ENCODE data around the gene SNAPC2.
"Not testable (repeated sequence)": the region's sequence is repeated elsewhere in the genome, so short reads cannot be mapped to it uniquely, and the experiment has no call there.

Gene SNAPC2

DNA sequence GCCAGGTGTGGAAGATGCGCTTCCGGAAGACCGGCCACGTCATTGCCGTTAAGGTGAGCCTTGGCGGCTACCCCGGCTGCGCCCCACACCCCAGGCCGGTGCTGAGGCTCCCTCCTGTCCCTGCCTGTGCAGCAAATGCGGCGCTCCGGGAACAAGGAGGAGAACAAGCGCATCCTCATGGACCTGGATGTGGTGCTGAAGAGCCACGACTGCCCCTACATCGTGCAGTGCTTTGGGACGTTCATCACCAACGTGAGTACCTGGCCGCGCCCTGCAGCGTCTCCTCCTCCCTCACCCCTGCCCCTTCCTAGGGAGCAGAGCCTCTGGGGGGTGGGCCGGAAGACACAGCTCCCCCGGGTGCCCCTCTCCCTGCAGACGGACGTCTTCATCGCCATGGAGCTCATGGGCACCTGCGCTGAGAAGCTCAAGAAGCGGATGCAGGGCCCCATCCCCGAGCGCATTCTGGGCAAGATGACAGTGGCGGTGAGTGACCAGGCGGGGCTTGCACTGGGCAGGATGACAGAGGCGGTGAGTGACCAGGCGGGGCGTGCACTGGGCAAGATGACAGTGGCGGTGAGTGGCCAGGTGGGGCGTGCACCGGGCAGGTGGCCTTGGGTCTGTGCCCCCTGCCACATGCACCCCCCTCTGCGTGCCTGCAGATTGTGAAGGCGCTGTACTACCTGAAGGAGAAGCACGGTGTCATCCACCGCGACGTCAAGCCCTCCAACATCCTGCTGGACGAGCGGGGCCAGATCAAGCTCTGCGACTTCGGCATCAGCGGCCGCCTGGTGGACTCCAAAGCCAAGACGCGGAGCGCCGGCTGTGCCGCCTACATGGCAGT, 9.6 kb upstream of the SNAPC2 start:
- no peak for DNase-seq

DNA sequence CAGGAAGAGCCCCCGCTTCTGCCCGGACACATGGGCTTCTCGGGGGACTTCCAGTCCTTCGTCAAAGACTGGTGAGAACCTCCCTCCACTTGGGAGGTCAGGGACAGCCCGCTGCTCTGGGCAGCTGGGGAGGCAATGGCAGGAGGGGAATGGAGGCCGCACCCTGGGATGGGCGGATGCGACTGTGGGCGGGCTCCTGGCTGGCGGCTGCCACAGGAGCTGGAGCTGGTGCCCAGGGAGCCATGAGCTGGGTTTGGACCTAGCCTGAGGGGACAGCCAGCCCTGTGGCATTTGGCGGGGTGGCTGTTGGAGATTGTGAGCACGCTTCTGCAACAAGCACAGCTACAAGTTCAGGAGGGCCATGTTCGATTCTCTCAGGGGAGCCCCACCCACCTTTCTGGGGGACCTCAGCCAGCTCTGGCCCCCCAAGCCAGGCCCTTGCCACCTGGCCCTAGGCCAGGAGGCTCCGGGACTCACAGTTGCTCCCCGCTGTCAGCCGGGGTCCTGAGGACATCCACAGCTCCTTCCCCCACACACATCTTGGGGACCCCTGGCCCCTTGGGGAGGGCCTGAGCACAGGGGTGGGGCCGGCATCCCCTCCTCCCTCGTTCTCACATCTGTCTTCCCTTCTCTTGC, 8.5 kb upstream of the SNAPC2 start:
- DNase-seq: no peak

DNA sequence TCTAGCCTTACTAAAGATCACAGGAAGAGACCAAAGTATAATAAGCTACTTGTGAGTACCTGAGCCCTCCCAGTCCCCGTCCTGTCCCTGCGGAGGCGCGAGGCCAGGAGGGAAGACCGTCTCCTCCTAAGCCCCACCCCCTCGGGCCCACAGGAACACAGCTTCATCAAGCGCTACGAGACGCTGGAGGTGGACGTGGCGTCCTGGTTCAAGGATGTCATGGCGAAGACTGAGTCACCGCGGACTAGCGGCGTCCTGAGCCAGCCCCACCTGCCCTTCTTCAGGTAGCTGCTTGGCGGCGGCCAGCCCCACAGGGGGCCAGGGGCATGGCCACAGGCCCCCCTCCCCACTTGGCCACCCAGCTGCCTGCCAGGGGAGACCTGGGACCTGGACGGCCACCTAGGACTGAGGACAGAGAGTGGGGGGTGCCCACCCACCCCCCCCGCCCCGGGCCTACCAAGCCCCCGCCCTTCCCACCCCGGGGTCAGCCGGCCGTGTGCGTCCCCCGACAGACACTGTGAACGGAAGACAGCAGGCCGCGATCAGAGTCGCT, 7.9 kb upstream of the SNAPC2 start:
- DNase-seq: no peak

DNA sequence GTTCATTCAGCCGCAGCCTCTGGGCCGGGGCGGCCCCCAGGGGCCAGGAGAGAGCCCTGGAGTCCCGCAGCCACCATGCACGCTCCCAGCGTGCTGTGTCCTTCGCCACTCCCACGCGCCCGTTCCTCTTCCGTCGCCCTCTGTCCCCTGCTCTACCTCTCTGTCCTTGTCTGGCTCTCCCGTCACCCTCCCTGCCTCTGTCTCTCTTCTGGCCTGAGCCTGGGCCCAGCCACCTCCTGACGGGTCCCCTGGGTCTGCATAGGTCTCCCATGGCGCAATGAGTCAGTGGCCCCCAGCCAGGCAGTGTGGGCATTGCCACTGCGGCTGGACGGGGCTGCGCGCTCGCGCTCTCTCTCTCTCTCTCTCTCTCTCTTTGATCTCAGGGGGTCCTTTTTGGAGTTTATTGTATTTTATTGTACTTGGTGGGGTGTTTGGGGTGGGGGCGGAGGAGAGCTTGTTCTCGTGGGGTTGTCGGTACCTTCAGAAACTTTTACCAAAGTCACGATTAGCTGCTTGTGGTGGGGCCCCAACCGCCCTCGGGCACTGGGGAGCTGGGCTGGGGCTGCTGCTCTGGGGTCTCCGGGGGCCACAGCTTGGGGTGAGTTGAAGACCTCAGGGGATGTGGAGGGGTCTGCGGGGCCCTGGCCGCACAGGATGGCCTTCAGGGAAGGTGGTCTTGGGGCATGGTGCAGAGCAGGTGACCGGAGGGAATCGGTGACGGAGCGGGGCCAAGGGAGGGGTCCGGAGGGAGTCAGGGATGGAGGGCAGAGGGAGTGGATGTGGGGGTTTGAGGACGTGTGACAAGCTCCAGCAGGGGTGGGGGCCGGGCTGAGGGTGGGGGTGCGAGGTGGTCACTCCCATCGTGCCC, 7.2 kb upstream of the SNAPC2 start:
- no peak for DNase-seq

DNA sequence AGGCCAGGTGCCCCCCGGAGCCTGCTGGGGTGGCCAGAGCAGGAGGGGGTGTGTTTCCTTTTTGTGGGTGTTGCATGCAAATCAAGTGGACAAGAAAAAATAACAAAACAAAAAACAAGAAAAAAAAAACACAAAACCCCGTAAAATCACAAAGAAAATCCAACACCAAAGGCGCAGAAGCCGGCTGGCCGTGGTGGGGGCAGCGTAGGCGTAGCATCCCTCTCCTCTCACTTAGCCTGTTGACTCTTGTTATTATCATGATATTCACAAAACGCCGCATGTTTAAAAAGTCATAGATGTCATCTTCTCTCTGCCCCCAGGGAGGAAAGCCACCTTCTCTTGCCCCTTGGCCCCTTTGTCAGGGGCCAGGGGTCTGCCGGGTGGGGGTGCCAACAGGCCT, 6.5 kb upstream of the SNAPC2 start:
- no peak for DNase-seq

DNA sequence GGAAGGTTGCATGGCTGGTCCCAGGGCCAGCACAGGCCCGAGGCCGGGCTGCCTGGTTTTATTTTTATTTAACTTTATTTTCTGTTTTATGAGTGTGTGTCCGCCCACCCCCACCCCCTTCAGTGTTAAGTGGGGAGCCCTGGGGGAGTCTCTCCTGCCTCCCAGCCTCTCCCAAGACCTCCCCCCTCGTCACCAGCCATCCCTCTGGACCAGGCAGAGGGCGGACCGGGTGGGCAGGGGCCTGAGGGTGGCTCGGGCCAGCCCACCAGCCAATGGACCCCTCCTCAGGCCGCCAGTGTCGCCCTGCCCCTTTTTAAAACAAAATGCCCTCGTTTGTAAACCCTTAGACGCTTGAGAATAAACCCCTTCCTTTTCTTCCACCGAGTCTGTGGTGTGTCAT, 6.0 kb upstream of the SNAPC2 start:
- DNase-seq: no peak

DNA sequence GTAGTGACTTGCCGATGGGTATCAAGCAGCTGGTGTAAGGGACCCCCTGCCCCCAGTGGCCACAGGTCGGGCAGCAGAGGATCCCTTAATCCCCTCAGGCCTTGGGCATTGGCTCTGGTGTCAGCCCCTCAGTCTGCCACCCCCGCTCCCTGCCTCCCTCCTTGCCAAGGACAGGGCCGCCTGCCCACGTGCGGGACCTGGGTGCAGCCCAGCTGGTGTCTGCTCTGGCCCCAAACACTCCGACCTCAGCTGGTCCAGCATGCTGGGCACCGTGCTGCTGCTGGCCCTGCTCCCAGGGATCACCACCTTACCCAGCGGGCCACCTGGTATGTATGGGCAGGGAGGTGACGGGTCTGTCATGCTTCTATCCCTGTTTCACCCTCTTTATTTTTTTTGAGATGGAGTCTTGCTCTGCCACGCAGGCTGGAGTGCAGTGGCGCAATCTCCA, 5.5 kb upstream of the SNAPC2 start, which contains the start of gene TGFBR3L:
TSS of gene TGFBR3L (plus strand) at position 233 of the 448 bp plus-strand sequence.
- no peak for DNase-seq

DNA sequence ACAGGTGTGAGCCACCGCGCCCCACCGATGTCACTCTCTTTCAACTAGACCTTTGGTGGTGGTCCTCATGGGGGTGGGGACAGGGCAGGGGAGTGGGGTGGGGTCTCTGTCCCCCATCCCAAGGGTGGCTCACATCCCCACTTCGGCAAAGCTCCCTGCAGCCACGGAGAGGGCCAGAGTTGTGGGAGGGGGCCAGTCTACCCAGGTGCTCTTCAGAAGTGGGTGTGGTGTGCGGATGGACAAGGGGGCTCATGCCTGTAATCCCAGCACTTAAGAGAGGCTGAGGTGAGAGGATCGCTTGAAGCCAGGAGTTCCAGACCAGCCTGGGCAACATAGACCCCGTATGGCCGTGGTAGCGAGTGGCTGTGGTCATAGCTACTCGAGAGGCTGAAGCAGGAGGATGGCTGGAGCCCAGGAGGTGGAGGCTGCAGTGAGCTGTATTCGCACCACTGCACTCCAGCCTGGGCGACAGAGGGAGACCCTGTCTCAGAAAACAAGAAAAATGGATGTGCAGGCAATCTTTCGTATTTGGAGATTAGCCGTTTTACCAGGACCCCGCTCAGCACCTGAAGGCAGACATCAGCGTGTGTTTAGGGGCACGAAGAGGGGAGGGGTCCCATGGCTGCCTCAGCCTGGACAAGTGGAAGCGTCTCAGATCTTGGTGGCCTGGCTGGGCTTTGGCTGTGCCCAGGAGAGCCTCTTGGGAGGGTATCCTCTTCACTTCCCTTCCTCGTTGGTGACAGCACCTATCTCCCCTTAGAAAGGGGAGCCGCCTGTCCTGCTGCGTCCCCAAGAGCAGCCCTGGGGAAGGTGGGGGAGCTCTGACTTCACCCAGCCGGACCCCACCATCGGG, 4.7 kb upstream of the SNAPC2 start:
- no peak for DNase-seq

DNA sequence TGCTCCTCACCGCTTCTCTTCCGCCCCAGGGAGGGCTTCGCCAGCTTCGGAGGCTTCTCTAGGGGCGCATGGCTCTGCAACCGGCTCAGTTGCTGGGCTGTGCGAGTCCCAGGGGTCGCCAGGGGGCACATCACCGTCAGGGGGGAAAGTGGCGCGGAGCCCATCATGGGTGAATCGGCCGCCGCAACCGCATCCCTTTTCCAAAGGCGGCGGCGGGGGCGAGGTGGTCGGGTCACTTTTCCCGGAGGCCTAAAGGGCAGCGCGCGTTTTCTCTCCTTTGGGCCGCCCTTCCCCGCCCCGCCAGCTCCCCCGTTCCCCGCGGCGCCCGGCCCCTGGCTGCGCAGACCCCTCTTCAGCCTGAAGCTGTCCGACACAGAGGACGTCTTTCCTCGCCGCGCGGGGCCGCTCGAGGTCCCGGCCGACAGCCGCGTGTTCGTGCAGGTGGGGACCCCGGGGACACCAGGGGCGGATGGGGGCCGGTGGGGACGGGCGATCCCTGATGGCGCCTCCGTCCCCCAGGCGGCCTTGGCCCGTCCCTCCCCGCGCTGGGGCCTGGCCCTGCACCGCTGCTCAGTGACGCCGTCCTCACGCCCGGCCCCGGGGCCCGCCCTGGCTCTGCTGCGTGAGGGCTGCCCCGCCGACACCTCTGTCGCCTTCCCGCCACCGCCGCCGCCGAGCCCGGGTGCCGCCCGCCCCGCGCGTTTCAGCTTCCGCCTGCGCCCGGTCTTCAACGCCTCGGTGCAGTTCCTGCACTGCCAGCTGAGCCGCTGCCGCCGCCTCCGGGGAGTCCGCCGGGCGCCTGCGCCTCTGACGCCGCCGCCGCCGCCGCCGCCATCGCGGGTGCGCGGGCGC, 3.8 kb upstream of the SNAPC2 start:
- DNase-seq: peak; percentile 55

DNA sequence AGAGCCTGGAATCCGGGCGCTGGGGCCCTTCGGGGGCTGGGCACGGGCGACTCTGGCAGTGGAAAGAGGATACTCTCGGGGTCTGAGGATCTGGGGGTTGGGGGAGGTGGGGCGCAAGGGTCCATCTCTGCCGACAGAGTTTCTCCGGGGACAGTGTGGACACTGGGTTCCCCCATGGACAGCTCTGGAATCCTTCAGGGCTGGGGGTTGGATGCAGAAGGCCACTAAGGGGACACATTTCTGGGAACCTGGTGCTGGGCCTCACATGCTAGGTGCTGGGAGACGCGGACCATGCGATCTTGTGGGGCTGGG, 3.2 kb upstream of the SNAPC2 start:
- no peak for DNase-seq

DNA sequence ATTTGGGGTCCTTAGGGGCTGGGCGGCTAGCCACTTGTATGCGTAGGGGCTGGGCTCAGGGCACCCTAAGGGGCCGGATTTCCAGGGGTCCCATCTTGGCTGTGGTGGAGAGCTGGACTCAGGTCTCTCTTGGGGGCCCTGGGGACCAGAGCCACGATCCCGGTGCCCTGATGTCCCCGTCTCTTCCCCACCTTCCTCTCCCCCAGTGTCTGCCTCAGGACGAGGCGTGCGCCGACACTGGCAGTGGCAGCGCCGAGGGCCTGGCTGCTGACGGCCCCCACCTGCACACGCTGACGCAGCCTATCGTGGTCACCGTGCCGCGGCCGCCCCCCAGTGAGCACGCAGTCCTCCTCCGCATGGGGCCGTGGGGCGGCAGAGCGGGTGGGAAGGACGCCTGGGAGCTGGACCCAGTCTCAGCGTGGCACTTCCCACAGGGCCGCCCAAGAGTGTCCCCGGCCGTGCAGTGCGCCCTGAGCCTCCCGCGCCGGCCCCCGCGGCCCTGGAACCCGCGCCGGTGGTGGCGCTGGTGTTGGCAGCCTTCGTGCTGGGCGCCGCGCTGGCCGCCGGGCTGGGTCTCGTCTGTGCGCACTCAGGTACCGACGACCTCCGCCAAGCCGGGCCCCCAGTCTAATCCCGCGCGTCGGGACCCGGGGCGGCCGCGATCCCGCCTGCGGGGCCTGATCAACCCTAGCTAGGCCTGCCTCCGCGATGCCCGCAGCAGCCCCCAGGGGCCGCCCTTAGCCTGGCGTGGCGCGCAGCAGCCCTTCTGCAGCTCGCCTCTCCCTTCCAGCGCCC, 2.7 kb upstream of the SNAPC2 start:
- DNase-seq: peak; percentile 46

DNA sequence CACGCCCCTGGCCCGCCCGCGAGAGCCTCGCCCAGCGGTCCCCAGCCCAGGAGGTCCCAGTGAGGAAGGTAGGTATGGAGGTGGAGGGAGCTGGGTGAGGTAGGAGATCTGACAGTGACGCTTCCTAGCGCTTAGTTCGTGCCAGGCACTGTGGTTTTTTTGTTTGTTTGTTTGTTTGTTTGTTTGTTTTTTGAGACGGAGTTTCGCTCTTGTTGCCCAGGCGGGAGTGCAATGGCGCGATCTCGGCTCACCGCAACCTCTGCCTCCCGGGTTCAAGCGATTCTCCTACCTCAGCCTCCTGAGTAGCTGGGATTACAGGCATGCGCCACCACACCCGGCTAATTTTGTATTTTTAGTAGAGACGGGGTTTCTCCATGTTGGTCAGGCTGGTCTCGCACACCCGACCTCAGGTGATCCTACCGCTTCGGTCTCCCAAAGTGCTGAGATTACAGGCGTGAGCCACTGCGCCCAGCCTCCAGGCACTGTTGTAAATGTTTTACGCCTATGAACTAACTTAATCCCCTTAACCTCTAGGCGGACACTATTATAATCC, 2.0 kb upstream of the SNAPC2 start:
- not testable (repeated sequence) for DNase-seq

DNA sequence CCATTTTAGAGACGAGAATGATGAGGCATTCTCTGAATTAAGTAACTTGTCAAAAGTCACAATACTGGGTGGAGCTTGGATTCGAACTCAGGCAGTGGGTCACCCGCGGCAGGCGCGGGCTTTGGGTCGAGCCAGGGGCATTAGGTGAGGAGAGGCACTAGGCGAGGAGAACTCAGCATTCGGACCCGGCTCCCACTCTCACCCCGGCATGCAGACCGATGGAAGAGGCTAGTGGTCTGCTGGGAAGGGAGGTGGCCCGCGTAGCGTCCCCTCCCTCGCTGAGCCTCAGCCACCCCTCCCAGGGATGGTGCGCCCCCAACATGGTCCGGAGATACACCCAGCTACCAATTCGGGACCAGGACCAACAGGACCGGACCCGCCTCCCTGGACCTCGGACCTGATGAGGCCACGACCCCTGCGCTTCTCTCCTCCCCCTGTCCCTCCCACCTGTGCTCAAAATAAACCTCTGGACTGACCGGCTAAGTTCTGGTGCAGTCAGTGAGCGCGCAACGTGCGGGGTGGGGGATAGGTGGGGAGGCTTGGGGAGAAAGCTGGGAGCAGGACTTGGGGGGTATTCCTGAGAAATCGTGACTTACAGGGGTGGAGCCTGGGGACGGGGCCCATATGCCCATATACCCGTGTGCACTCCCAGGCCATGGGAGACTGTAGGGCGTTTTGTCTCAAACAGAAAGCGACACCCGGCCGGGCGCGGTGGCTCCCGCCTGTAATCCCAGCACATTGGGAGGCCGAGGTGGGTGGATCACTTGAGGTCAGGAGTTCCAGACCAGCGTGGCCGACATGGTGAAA, 1.3 kb upstream of the SNAPC2 start:
- no peak for DNase-seq

DNA sequence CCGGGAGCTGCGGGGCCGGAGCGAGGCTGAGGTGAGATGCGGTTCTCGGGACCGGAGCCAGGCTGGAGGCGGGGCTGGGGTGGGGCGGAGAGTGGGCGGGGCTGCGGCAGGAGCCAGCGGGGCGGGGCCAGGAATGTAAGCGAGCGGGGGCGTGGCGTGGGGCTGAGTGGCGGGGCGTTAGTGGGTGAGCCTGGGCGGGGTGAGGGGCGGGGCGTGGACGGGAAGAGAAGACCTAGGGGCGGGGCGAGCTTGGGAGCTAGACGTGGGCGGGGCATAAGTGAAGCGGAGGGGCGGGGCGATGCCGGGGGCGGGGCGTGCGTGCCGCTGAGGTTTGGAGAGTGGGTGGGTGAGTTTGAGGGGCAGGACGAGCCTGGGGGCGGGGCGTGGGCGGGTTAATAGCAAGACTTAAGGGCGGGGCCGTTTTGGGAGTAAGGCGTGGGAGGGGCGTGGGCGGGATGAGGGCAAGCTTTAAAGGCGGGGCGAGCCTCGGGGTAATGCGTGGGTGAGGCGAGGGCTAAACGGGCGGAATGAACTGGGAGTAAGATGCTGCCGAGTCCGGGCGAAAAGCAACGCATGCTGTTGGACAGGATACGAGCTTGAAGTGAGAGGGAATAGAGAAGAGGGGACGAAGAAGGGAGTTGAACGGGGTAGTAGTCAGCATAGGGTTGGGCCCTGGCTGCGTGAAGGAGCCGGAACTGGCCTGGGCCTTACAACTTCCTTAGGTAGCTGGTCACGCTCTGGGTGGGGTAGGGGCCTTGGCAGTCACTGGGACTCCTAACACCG, 572 bp downstream of the SNAPC2 start:
- peak; percentile 98 for DNase-seq

DNA sequence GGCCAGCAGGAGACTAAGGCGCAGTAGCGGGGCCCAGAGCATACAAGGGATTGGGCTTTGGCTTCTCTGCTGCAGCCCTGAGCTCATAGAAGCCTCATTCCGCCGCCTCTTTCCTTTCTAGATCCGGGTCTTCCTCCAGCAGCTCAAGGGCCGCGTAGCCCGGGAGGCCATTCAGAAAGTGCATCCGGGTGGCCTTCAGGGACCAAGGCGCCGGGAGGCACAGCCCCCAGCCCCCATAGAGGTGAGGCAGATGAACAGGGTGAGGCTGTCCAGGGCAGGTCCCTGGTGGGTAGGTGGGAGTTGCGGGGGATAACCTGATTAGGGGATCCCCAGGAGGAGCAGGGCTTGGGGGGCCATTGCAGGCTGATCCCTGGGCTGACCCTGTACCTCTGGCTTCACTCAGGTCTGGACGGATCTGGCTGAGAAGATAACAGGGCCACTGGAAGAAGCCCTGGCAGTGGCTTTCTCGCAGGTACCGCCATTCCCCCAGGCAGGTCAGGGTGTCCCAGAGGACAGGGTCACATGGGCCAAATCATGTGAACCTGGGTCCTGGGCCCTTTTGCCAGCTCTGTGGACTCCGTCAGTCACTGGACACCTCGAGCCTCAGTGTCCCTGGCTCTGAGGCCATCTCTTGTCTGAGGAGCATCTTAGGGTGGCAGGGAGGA, 1.3 kb downstream of the SNAPC2 start:
- no peak for DNase-seq

DNA sequence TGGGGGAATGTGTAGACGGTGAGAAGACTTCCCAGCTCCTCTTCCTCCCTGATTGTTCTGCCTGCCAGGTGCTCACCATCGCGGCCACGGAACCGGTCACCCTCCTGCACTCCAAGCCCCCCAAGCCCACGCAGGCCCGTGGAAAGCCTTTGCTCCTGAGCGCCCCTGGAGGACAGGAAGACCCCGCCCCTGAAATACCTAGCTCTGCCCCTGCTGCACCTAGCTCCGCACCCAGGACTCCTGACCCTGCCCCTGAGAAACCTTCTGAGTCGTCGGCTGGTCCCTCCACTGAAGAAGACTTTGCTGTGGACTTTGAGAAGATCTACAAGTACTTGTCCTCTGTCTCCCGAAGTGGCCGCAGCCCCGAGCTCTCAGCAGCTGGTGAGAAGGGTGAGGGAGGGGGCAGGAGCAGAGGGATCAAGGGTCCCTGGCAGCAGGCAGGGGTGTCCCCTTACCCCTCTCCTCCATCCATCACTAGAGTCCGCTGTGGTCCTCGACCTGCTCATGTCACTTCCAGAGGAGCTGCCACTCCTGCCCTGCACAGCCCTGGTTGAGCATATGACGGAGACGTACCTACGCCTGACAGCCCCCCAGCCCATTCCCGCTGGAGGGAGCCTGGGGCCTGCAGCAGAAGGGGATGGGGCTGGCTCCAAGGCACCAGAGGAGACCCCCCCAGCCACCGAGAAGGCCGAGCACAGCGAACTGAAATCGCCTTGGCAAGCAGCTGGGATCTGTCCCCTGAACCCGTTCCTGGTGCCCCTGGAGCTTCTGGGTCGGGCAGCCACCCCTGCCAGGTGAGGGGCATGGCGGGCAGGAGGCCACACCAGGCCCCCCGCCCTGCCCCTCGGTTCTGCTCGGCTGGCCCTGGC, 2.1 kb downstream of the SNAPC2 start:
- no peak for DNase-seq

DNA sequence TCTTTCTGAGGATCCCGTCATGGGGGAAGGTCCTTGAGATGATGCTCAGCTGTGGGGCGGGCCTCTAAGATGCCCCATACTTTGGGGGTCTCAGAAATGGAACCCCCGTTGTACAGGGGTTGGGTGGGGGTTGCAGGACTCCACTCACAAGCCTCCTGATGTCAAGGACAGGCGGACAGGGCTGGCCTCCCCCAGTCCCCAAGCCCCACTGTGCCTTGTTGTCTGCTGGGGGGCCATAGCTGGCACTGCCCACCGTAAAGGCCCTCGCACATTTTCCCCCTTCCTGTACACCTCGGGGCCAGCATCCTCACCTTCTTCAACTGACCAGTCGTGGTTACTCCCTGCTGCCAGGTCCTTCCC, 2.7 kb downstream of the SNAPC2 start:
- no peak for DNase-seq

All from inflammatory macrophage treated with lipopolysaccharide for 4 hours (primary cell).